ENCODE measurements around the gene RAD51B. TPM values are rescaled to one million over a fixed set of nuclear protein-coding genes. Genes with fewer than 3 reads are reported as not detected.
"Not testable (repeated sequence)": the region's sequence is repeated elsewhere in the genome, so short reads cannot be mapped to it uniquely, and the experiment has no call there.

RAD51B gene
- total and polyA plus RNA-seq, 2 experiments from 2014 or later: 10.1 to 18.0 TPM

DNA sequence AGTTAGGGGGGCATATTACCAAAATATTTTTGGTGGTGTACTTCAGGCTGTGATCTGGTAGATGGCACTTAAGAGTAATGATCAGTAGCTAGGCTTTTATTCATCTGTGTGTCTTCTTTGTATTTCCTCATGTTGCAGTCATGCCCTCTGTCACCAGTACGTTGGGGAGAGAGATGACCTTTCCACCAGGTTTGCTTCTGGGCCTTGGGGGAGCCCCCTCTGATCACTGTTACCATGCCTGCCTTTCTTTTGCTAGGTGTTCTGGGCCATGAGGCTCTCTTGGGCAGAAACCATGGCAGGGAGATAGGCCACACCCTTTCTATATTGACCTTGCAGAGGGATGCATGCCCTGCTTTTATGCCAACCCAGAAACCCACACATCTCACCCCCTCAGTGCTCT is 208.5 kb downstream of the RAD51B start:
- Histone ChIP-seq H3K4me2 (no peak overlapping the region), H3K4me3 (no peak overlapping the region), H4K20me1 (ENCODE audit: insufficient read depth, poor library complexity, severe bottlenecking) (no peaks in the 10 kb centered on the region), H3K9me2 (replicated peaks; ENCODE audit: insufficient read depth) (no peaks in the 10 kb centered on the region), H3K27ac (no peak overlapping the region), H3K79me2 (peaks cover 2% of the 10 kb centered on the region), H2AFZ (no peak overlapping the region), H3K27me3 (no peaks in the 10 kb centered on the region), H3K4me1 (ENCODE audit: insufficient read depth) (peaks cover 4% of the 10 kb centered on the region), H3K36me3 (replicated peaks; ENCODE audit: insufficient read depth, low read depth) (no peaks in the 10 kb centered on the region), H3K9me3 (ENCODE audit: low read depth) (no peaks in the 10 kb centered on the region)
- TF ChIP-seq EZH2 (IDR thresholded peaks at IDR 0.05; ENCODE audit: borderline replicate concordance): no peak
- TF ChIP-seq EZH2phosphoT487 (IDR thresholded peaks at IDR 0.05; ENCODE audit: low read depth, severe bottlenecking, unreplicated experiment): no peak
- TF ChIP-seq, protein P1, sequence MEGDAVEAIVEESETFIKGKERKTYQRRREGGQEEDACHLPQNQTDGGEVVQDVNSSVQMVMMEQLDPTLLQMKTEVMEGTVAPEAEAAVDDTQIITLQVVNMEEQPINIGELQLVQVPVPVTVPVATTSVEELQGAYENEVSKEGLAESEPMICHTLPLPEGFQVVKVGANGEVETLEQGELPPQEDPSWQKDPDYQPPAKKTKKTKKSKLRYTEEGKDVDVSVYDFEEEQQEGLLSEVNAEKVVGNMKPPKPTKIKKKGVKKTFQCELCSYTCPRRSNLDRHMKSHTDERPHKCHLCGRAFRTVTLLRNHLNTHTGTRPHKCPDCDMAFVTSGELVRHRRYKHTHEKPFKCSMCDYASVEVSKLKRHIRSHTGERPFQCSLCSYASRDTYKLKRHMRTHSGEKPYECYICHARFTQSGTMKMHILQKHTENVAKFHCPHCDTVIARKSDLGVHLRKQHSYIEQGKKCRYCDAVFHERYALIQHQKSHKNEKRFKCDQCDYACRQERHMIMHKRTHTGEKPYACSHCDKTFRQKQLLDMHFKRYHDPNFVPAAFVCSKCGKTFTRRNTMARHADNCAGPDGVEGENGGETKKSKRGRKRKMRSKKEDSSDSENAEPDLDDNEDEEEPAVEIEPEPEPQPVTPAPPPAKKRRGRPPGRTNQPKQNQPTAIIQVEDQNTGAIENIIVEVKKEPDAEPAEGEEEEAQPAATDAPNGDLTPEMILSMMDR (IDR thresholded peaks at IDR 0.05; ENCODE audit: poor library complexity): no peak
- DNase-seq (ENCODE audit: low spot score): no peak
- 89% methylated on average over 1 of the region's 1 CpG for whole genome bisulfite sequencing (ENCODE audit: low lambda C conversion rate, missing lambda C conversion rate)

DNA sequence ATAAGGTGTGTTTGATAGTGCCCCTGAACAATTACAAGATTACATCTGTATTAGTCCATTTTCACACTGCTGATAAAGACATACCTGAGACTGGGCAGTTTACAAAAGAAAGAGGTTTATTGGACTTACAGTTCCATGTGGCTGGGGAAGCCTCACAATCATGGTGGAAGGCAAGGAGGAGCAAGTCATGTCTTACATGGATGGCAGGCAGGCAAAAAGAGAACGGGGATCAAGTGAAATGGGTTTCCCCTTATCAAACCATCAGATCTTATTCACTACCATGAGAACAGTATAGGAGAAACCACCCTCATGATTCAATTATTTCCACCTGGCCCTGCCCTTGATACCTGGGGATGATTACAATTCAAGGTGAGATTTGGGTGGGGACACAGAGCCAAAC is 211.4 kb downstream of the RAD51B start:
- not testable (repeated sequence) for H4K20me1 ChIP-seq (ENCODE audit: insufficient read depth, poor library complexity, severe bottlenecking); H3K9me2 ChIP-seq (replicated peaks; ENCODE audit: insufficient read depth); H3K27ac ChIP-seq; H3K36me3 ChIP-seq (replicated peaks; ENCODE audit: insufficient read depth, low read depth); H3K4me2 ChIP-seq; H3K79me2 ChIP-seq; H3K4me3 ChIP-seq; H3K9me3 ChIP-seq (ENCODE audit: low read depth); H3K27me3 ChIP-seq; DNase-seq (ENCODE audit: low spot score); H2AFZ ChIP-seq
- 100% methylated on average over 1 of the region's 1 CpG for WGBS (ENCODE audit: low lambda C conversion rate, missing lambda C conversion rate)
- peaks cover 13% of the 10 kb centered on the region for H3K4me1 ChIP-seq (ENCODE audit: insufficient read depth)

DNA sequence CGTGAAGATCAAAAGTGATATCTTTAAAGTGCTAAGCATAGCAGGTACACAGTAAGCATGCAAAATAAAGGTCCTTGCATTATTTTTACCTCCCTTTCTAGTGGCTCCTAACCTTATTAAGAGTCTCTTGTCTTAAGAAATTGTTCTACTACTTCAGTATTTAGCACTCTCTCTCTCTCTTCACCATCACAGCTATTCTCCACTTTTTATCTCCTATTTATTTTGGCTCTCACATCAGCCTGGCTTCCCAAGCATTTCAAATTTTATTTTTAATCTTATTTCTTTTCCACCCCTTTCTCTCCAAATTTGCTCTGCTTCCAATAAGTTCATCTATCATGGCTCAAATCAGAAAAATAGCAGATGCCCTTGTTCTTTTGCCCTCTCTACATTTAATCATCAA is 212.6 kb downstream of the RAD51B start:
- no peak overlapping the region for H2AFZ ChIP-seq
- no peaks in the 10 kb centered on the region for H3K36me3 ChIP-seq (replicated peaks; ENCODE audit: insufficient read depth, low read depth)
- H3K4me3 ChIP-seq: no peak overlapping the region
- no peaks in the 10 kb centered on the region for H3K27me3 ChIP-seq
- no peak overlapping the region for H3K4me2 ChIP-seq
- H3K9me3 ChIP-seq (ENCODE audit: low read depth): no peaks in the 10 kb centered on the region
- no peaks in the 10 kb centered on the region for H3K79me2 ChIP-seq
- no peaks in the 10 kb centered on the region for H4K20me1 ChIP-seq (ENCODE audit: insufficient read depth, poor library complexity, severe bottlenecking)
- 100% methylated on average over 1 of the region's 1 CpG for WGBS (ENCODE audit: low lambda C conversion rate, missing lambda C conversion rate)
- TF ChIP-seq, protein P1 (IDR thresholded peaks at IDR 0.05; ENCODE audit: poor library complexity): no peak
- TF ChIP-seq EZH2phosphoT487 (IDR thresholded peaks at IDR 0.05; ENCODE audit: low read depth, severe bottlenecking, unreplicated experiment) (no peak), EZH2 (IDR thresholded peaks at IDR 0.05; ENCODE audit: borderline replicate concordance) (no peak)
- no peaks in the 10 kb centered on the region for H3K9me2 ChIP-seq (replicated peaks; ENCODE audit: insufficient read depth)
- no peak overlapping the region for H3K27ac ChIP-seq
- peaks cover 20% of the 10 kb centered on the region for H3K4me1 ChIP-seq (ENCODE audit: insufficient read depth)
- DNase-seq (ENCODE audit: low spot score): no peak

DNA sequence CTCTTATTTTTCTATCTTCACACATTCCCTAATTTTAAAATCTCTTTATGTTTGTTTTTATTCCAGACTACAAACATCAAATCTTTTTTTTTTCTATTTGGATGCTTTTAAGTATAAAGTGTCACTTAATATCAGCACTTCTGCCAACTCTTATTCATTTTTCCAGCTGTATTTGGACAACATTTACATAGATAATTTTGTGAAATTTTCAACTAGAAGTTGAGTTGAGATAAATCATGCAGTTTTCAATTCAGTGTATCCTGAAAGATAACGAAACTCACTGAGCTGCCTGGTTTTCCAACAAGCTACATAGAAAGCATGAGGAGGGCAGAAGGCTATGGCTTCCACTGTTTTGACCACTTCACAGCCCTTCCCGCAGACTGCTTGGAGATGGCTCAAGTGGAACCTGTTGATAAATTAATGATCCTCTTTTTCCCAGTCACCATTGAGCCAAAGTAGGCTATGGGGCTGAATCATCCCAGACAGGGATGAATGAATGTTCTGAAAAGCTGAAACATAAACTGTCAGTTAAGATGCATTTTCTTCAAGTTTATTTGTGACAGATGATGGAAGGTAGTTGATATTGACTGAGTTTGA is 213.9 kb downstream of the RAD51B start:
- TF ChIP-seq, protein P1 (IDR thresholded peaks at IDR 0.05; ENCODE audit: poor library complexity): no peak
- TF ChIP-seq EZH2 (IDR thresholded peaks at IDR 0.05; ENCODE audit: borderline replicate concordance) (no peak), EZH2phosphoT487 (IDR thresholded peaks at IDR 0.05; ENCODE audit: low read depth, severe bottlenecking, unreplicated experiment) (no peak)
- 65% methylated on average over 2 of the region's 2 CpGs for WGBS (ENCODE audit: low lambda C conversion rate, missing lambda C conversion rate)
- H3K9me2 ChIP-seq (replicated peaks; ENCODE audit: insufficient read depth): no peaks in the 10 kb centered on the region

More for the DNA sequence above, 213.9 kb downstream of the RAD51B start:
- H4K20me1 ChIP-seq (ENCODE audit: insufficient read depth, poor library complexity, severe bottlenecking): no peaks in the 10 kb centered on the region
- no peak for DNase-seq (ENCODE audit: low spot score)
- no peaks in the 10 kb centered on the region for H3K9me3 ChIP-seq (ENCODE audit: low read depth)
- H3K4me3 ChIP-seq: no peak overlapping the region
- no peaks in the 10 kb centered on the region for H3K27me3 ChIP-seq
- H3K36me3 ChIP-seq (replicated peaks; ENCODE audit: insufficient read depth, low read depth): no peaks in the 10 kb centered on the region
- H3K79me2 ChIP-seq: no peaks in the 10 kb centered on the region
- H3K4me2 ChIP-seq: no peak overlapping the region
- H3K4me1 ChIP-seq (ENCODE audit: insufficient read depth): peaks cover 30% of the 10 kb centered on the region
- no peak overlapping the region for H2AFZ ChIP-seq
- no peak overlapping the region for H3K27ac ChIP-seq

Data from hepatocyte (in vitro differentiated cells).